ENCODE measurements around the gene TNRC6A.

- TF ChIP-seq CTCF (IDR thresholded peaks at IDR 0.05; ENCODE audit: low read depth, low read length) (no peak), EZH2phosphoT487 (IDR thresholded peaks at IDR 0.05; ENCODE audit: low read depth) (no peak)
Observed at GRCh38 chr16:24686678-24687077, 42.8 kb upstream of the TNRC6A start.
